HG02981 (cell line): Measurements from ENCODE around the gene NCOA1.

Source experiments
- ATAC-seq: cut with Tn5 transposase; IDR thresholded peaks from one replicate; pipeline ENCODE4 v1.9.1; 2021; ENCODE audit warnings: mild to moderate bottlenecking, moderate library complexity; ENCODE audit not compliant: unreplicated experiment

Gene NCOA1

GRCh38 chr2:24725956-24726355 is 234.9 kb downstream of the NCOA1 start:
- ATAC-seq, result no peak

- no peak for ATAC-seq
These were observed 239.4 kb downstream of the NCOA1 start for GRCh38 chr2:24730481-24730880.

- no peak for ATAC-seq
These were observed 240.0 kb downstream of the NCOA1 start for GRCh38 chr2:24731040-24731439.

- ATAC-seq, result no peak
These were observed 240.9 kb downstream of the NCOA1 start for GRCh38 chr2:24731923-24732322.

GRCh38 chr2:24734741-24735140 is 243.7 kb downstream of the NCOA1 start:
- ATAC-seq, result no peak

GRCh38 chr2:24739354-24740025 is 248.4 kb downstream of the NCOA1 start:
- no peak for ATAC-seq

- no peak for ATAC-seq
These were observed 249.1 kb downstream of the NCOA1 start for GRCh38 chr2:24740142-24740541.

GRCh38 chr2:24742730-24743129 is 251.7 kb downstream of the NCOA1 start:
- no peak for ATAC-seq

- no peak for ATAC-seq
These were observed 252.9 kb downstream of the NCOA1 start for GRCh38 chr2:24743924-24744323.

- ATAC-seq, result no peak
These were observed 253.3 kb downstream of the NCOA1 start for GRCh38 chr2:24744356-24744755.

- ATAC-seq, result no peak
These were observed 254.8 kb downstream of the NCOA1 start for GRCh38 chr2:24745825-24746224.

GRCh38 chr2:24747299-24747698 is 256.2 kb downstream of the NCOA1 start:
- no peak for ATAC-seq

GRCh38 chr2:24749069-24749691 is 258.1 kb downstream of the NCOA1 start:
- no peak for ATAC-seq

GRCh38 chr2:24754985-24755705 is 264.1 kb downstream of the NCOA1 start:
- ATAC-seq, result no peak

- no peak for ATAC-seq
These were observed 265.7 kb downstream of the NCOA1 start for GRCh38 chr2:24756789-24757188.

GRCh38 chr2:24761866-24762265 is 270.8 kb downstream of the NCOA1 start:
- ATAC-seq, result no peak

GRCh38 chr2:24762518-24762917 is 271.5 kb downstream of the NCOA1 start:
- ATAC-seq, result no peak

- ATAC-seq, result no peak
These were observed 272.8 kb downstream of the NCOA1 start for GRCh38 chr2:24763843-24764242.

- no peak for ATAC-seq
These were observed 275.6 kb downstream of the NCOA1 start for GRCh38 chr2:24766609-24767008.

GRCh38 chr2:24768013-24768412 is 277.0 kb downstream of the NCOA1 start:
- no peak for ATAC-seq

- ATAC-seq, result no peak
These were observed 277.5 kb downstream of the NCOA1 start for GRCh38 chr2:24768601-24769000.

- no peak for ATAC-seq
These were observed 280.0 kb downstream of the NCOA1 start for GRCh38 chr2:24771061-24771460.
